Spleen (tissue), 7 donors: Measurements from ENCODE around the gene FPGS.

Experiments
- POLR2A ChIP-seq, 3 donors: fragments of 450-650 bp; IDR thresholded peaks; one replicate each; pipeline ENCODE4 v1.5.1; 2017; ENCODE audit warnings: antibody characterized with exemption in 3 of 3, mild to moderate bottlenecking in 1 of 3
- POLR2AphosphoS5 ChIP-seq, 3 donors: sonication (generic); formaldehyde crosslinking; IDR thresholded peaks; one replicate each; pipeline ENCODE4 v1.5.1; 2017; ENCODE audit warnings: antibody characterized with exemption in 3 of 3
- TF ChIP-seq, protein P1 (sequence below), 11 experiments: fragments of 200-600 bp in 7 of 11; fragments of 450-650 bp in 4 of 11; sonication (generic) in 4 of 11; IDR thresholded peaks in 8 of 11; conservative IDR thresholded peaks in 3 of 11; 1 replicate in 7 of 11; 2 replicates in 4 of 11; pipeline versions ENCODE4 v1.4.0 to v1.8.0; 2016 to 2021; ENCODE audit warnings: antibody characterized with exemption in 11 of 11, inconsistent platforms in 4 of 11, mild to moderate bottlenecking in 1 of 11
- donor health status: DM: no; HTN: no; CAD: no; lungs with moderate emphysema.
- donor health status: DM: no; HTN: no; CAD: no.
- donor health status: DM: no; HTN: no; CAD: no.

GRCh38 chr9:127763918-127764384, 38.7 kb upstream of the FPGS start:
- TF ChIP-seq, protein P1, sequence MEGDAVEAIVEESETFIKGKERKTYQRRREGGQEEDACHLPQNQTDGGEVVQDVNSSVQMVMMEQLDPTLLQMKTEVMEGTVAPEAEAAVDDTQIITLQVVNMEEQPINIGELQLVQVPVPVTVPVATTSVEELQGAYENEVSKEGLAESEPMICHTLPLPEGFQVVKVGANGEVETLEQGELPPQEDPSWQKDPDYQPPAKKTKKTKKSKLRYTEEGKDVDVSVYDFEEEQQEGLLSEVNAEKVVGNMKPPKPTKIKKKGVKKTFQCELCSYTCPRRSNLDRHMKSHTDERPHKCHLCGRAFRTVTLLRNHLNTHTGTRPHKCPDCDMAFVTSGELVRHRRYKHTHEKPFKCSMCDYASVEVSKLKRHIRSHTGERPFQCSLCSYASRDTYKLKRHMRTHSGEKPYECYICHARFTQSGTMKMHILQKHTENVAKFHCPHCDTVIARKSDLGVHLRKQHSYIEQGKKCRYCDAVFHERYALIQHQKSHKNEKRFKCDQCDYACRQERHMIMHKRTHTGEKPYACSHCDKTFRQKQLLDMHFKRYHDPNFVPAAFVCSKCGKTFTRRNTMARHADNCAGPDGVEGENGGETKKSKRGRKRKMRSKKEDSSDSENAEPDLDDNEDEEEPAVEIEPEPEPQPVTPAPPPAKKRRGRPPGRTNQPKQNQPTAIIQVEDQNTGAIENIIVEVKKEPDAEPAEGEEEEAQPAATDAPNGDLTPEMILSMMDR (IDR thresholded peaks at IDR 0.05 in 8 of 11, conservative IDR thresholded peaks at IDR 0.05 in 3 of 11), result peak in 9 of 11 experiments; percentile 41 to 66 (median 56)
- no peak for TF ChIP-seq POLR2A (IDR thresholded peaks at IDR 0.05)
- TF ChIP-seq POLR2AphosphoS5 (IDR thresholded peaks at IDR 0.05), result peak; percentile 77 to 82 (median 79)
